Adrenal gland (tissue), 12 donors: Measurements from ENCODE around the gene PUS3. TPM values are rescaled to one million over a fixed set of nuclear protein-coding genes. Genes with fewer than 3 reads are reported as not detected.

ENCODE experiments used
- DNase-seq, 7 donors: peaks; one replicate each; pipeline ENCODE4 v3.0.0-alpha.2; 2019 to 2020
- H3K27ac ChIP-seq, 5 donors: fragments of 200-600 bp; sonication (generic) in 4 of 5; 1 replicate in 3 of 5; 2 replicates in 2 of 5; pipeline versions ENCODE4 v1.5.1 to v1.8.0; 2016 to 2020; ENCODE audit warnings: mild to moderate bottlenecking in 1 of 5
- H3K27me3 ChIP-seq: fragments of 200-600 bp; 2 replicates; pipeline ENCODE4 v1.8.0; 2021
- H3K36me3 ChIP-seq, 2 donors: fragments of 200-600 bp; replicated peaks in 1 of 2; 1 replicate in 1 of 2; 2 replicates in 1 of 2; pipeline versions ENCODE4 v1.5.1 to v1.8.0; 2018 to 2022
- H3K4me1 ChIP-seq, 2 donors: fragments of 200-600 bp; replicated peaks in 1 of 2; 1 replicate in 1 of 2; 2 replicates in 1 of 2; pipeline versions ENCODE4 v1.5.1 to v1.8.0; 2018 to 2021
- H3K4me3 ChIP-seq, 4 donors: fragments of 200-600 bp; sonication (generic) in 3 of 4; one replicate each; pipeline ENCODE4 v1.5.1; 2016 to 2018
- H3K9me3 ChIP-seq, 3 donors: fragments of 200-600 bp; sonication (generic) in 1 of 3; replicated peaks in 1 of 3; 1 replicate in 2 of 3; 2 replicates in 1 of 3; pipeline versions ENCODE4 v1.5.1 to v1.8.0; 2016 to 2021
- POLR2A ChIP-seq, 2 donors: fragments of 450-650 bp; IDR thresholded peaks; one replicate each; pipeline ENCODE4 v1.6.1; 2017; ENCODE audit warnings: antibody characterized with exemption in 2 of 2, mild to moderate bottlenecking in 2 of 2, moderate library complexity in 1 of 2
- WGBS, 4 donors: extraction: QIAGEN DNeasy Blood & Tissue Kit in 2 of 4; methylation state at CpG; one replicate each; pipeline versions ENCODE4 v1.1.5 to v1.1.7; 2013 to 2017; 5-methylcytosine and 5-hydroxymethylcytosine counted together
- intact Hi-C, 2 donors: fragments of 100-400 bp; cut with DNase I; formaldehyde crosslinking; loops; one replicate each; pipeline versions ENCODE4 v1.14.1 to v1.15.0; 2022 to 2023
- polyA plus RNA-seq, 3 donors: library from polyadenylated mRNA; stranded (reverse); fragments of 200-250 nt in 2 of 3; fragments of 350-450 nt in 1 of 3; fragmentation: Illumina TruSeq in 1 of 3; extraction: RNeasy Lipid Tissue Mini Kit (QIAGEN cat#74804) in 1 of 3; gene quantifications; one replicate each; pipeline ENCODE4 v1.2.3, GENCODE V29; 2013 to 2014
- total RNA-seq, 9 donors: library from RNA; depleted of rRNA in 4 of 9; stranded (reverse); fragments of >200 nt in 4 of 9; fragments of 120-200 nt in 1 of 9; fragmentation: NEBNext Ultra II Directional in 1 of 9; extraction: Animal tissue kit (Norgen Biotek cat#: 25700) in 1 of 9; gene quantifications; one replicate each; pipeline versions ENCODE4 v1.1.0 to v1.2.4, GENCODE V29; 2013 to 2023
- TF ChIP-seq, protein P1 (sequence below), 6 experiments: fragments of 450-650 bp in 4 of 6; fragments of 200-600 bp in 2 of 6; sonication (generic) in 1 of 6; IDR thresholded peaks; 1 replicate in 5 of 6; 2 replicates in 1 of 6; pipeline versions ENCODE4 v1.5.1 to v1.8.0; 2016 to 2021; ENCODE audit warnings: antibody characterized with exemption in 6 of 6, mild to moderate bottlenecking in 2 of 6, moderate library complexity in 1 of 6
- donor health status: healthy with polysubstance abuse.
- donor health status: Bipolar disorder and iron deficiency.
- donor health status: DM: yes; HTN: yes; CAD: no.
- donor health status: DM: no; HTN: no; CAD: no.
- donor health status: DM: no; HTN: no; CAD: no.
- donor health status: DM: yes; HTN: yes; CAD: no.

The PUS3 gene
- total and polyA plus RNA-seq, 12 donors: 5.8 to 37.9 (median 15.2) TPM

DNA sequence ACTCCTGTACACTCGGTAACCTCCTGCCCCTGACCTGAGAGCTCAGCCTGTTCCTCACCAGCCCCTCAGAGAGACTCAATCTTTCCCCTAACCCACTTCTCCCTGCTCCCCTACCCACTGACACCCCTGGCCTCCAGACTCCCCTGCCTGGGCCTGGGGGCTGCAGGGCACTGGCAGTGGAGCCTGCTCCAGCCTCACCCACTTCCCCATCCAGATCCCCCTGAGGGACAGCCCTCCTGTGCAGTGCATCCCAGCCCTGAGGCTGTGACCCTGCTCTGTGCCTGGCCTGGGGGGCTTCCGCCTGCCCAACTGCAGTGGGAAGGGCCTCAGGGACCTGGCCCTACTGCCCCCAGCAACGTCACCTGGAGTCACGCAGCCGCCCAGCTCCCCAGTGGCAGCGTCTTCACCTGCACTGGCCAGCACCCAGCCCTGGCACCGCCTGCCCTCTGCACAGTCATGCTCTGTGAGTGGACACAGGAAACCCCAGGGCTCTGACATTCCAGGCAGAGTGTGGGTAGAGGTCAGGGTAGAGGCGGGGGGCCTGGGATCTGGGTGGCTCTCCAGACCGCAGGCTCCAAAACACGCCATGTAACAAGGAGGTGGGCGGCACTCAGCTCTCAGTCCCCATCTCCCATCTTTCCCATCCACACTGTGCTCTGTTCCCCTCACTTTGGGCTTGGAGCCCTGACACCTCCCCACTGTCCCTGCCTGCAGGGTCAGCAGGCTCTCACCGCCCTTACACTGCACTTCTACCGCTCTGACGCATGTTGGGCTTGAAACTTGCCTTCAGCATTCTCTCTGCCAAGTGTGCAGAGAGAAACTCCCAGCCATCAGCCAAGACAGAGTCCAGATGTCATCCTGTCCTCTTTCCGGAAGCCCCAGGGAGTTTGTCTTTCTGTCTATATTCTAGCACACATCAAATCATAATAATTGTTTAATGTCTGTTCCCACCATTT, 48.0 kb upstream of the PUS3 start:
- intact Hi-C loops: no loop called here
- WGBS, 4 donors: 64 to 83% (median 71%) methylated on average over 7 to 15 of the region's 15 CpGs
- peak overlapping the region in 2 of 5 donors; percentile 38 to 81 for H3K27ac ChIP-seq
- no peaks in the 10 kb centered on the region for H3K36me3 ChIP-seq
- H3K9me3 ChIP-seq: no peaks in the 10 kb centered on the region
- no peaks in the 10 kb centered on the region for H3K27me3 ChIP-seq
- no peak overlapping the region for H3K4me3 ChIP-seq
- peaks cover 0 to 3% of the 10 kb centered on the region in 2 donors for H3K4me1 ChIP-seq
- TF ChIP-seq POLR2A (IDR thresholded peaks at IDR 0.05): no peak
- TF ChIP-seq, protein P1, sequence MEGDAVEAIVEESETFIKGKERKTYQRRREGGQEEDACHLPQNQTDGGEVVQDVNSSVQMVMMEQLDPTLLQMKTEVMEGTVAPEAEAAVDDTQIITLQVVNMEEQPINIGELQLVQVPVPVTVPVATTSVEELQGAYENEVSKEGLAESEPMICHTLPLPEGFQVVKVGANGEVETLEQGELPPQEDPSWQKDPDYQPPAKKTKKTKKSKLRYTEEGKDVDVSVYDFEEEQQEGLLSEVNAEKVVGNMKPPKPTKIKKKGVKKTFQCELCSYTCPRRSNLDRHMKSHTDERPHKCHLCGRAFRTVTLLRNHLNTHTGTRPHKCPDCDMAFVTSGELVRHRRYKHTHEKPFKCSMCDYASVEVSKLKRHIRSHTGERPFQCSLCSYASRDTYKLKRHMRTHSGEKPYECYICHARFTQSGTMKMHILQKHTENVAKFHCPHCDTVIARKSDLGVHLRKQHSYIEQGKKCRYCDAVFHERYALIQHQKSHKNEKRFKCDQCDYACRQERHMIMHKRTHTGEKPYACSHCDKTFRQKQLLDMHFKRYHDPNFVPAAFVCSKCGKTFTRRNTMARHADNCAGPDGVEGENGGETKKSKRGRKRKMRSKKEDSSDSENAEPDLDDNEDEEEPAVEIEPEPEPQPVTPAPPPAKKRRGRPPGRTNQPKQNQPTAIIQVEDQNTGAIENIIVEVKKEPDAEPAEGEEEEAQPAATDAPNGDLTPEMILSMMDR (IDR thresholded peaks at IDR 0.05): no peak
- DNase-seq: peak in 5 of 7 donors; percentile 24 to 85 (median 45)

DNA sequence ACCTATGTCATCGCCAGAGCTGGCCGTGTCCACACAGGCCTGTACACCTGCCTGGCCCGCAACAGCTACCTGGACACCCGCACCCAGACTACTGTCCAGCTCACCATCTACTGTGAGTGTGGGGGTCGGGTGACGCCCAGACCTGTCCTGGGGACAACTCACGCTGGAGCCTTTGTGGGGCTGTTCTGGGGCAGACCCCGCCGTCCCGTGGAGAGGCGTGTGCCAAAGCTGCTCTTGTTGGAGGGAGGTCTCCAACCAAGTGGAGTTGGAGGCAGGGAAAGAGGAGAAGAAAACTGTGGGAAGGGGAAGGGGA, 47.1 kb upstream of the PUS3 start:
- no peak overlapping the region for H3K27ac ChIP-seq
- H3K4me1 ChIP-seq: peaks cover 0 to 3% of the 10 kb centered on the region in 2 donors
- WGBS, 4 donors: 76 to 96% (median 94%) methylated on average over 4 to 11 of the region's 11 CpGs
- no peaks in the 10 kb centered on the region for H3K9me3 ChIP-seq
- no peaks in the 10 kb centered on the region for H3K27me3 ChIP-seq
- no peak for DNase-seq
- H3K36me3 ChIP-seq: no peaks in the 10 kb centered on the region
- TF ChIP-seq, protein P1 (IDR thresholded peaks at IDR 0.05): no peak
- no peak for TF ChIP-seq POLR2A (IDR thresholded peaks at IDR 0.05)
- intact Hi-C loops: no loop called here
- no peak overlapping the region for H3K4me3 ChIP-seq

DNA sequence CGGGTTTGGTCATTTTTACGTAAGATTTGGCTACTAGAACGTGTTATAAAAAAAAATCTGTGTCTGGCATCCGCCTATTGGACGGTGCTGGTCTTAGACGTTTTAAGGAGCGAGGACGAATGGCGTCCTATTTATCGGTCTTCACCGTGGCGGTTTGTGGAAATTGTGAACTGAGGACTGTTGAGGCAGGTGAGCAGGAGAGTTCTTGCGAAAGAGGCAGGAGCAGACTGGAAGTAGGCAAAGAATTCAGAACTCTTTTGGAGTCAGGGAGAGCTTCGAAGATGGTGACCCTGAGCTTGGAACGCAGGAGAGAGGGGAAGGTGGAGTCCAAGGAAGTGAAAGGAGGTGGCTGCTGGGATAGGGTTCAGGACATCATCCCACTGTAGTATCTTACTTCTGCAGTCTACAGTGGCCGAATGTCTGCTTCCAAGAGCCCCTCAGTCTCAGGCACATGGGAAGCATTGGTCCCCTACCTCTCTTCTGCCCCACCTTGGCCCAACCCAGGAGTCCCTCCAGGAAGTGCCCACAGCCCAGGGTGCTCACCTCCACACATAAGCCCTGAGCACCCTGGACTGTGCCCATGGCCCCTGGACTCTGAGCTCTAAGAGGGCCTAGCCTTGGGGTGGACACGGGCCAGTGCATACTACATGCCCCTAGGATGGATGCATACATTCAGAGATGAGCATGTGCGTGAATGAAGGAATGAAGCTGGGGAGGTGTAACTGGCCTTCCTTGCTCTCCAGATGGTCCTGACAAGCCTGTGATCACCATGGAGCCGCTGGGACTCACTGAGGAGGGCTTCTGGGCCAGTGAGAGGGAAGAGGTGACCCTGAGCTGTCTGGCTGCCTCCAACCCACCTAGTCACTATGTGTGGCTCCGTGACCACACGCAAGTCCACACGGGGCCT, 46.5 kb upstream of the PUS3 start:
- no peak for TF ChIP-seq POLR2A (IDR thresholded peaks at IDR 0.05)
- TF ChIP-seq, protein P1 (IDR thresholded peaks at IDR 0.05): no peak
- intact Hi-C loops: loop anchor here in 1 of 2 donors (10.0 kb wide), 1 partner anchor 235 kb away; no protein-coding TSS in a partner anchor
- Histone ChIP-seq H3K4me3 (no peak overlapping the region), H3K27me3 (no peaks in the 10 kb centered on the region), H3K9me3 (no peaks in the 10 kb centered on the region), H3K4me1 (peaks cover 0 to 3% of the 10 kb centered on the region in 2 donors), H3K36me3 (no peaks in the 10 kb centered on the region), H3K27ac (no peak overlapping the region)
- WGBS, 4 donors: 91 to 93% (median 93%) methylated on average over 18 to 22 of the region's 22 CpGs
- DNase-seq: peak in 1 of 7 donors; percentile 44
